HEK293 (cell line): ENCODE data around the gene LRCH1.

ENCODE experiments used
- CTCF ChIA-PET: fragments of 350-600 bp; formaldehyde crosslinking; extraction: SDS; loops from one replicate; lab custom pipeline; 2021; ENCODE audit warnings: antibody characterized with exemption; lab: Yijun Ruan, JAX
- POLR2A ChIA-PET: fragments of 300-600 bp; formaldehyde crosslinking; extraction: SDS; loops from one replicate; lab custom pipeline; 2020; ENCODE audit warnings: antibody characterized with exemption, inconsistent platforms; lab: Yijun Ruan, JAX
- H3K27ac ChIP-seq: fragments of 200-500 bp; sonication (Bioruptor generic); 2 replicates; pipeline ENCODE4 v1.5.1; 2014; ENCODE audit warnings: low read depth, low read length, control low read depth, inconsistent platforms; ENCODE audit errors: extremely low read depth
- H3K36me3 ChIP-seq, 2 experiments: fragments of 200-500 bp in 1 of 2; sonication (Bioruptor generic) in 1 of 2; 1 replicate in 1 of 2; 2 replicates in 1 of 2; pipeline ENCODE4 v1.5.1; 2014 to 2017; ENCODE audit warnings: inconsistent platforms in 2 of 2, low read length in 2 of 2; ENCODE audit not compliant: control insufficient read depth in 2 of 2, insufficient read depth in 1 of 2
- H3K4me1 ChIP-seq: fragments of 200-500 bp; sonication (Bioruptor generic); 2 replicates; pipeline ENCODE4 v1.5.1; 2014; ENCODE audit warnings: mild to moderate bottlenecking, low read length, inconsistent platforms; ENCODE audit not compliant: control insufficient read depth, insufficient read depth
- H3K4me3 ChIP-seq: 2 replicates; pipeline ENCODE4 v1.5.1; 2011; ENCODE audit warnings: low read depth, mild to moderate bottlenecking, control low read depth, low read length, moderate library complexity
- H3K9me3 ChIP-seq: fragments of 200-500 bp; sonication (Bioruptor generic); 2 replicates; pipeline ENCODE4 v1.5.1; 2014; ENCODE audit warnings: low read depth, low read length, inconsistent platforms; ENCODE audit not compliant: control insufficient read depth, insufficient read depth
- GLIS1 ChIP-seq: fragments of 450-650 bp; formaldehyde crosslinking; IDR thresholded peaks from 2 replicates; pipeline ENCODE4 v1.5.1; 2016; ENCODE audit warnings: missing biosample characterization, missing genetic modification characterization
- OVOL3 ChIP-seq: fragments of 450-650 bp; formaldehyde crosslinking; IDR thresholded peaks from 2 replicates; pipeline ENCODE4 v1.5.1; 2016; ENCODE audit warnings: missing biosample characterization, missing genetic modification characterization
- REST ChIP-seq: fragments of 450-650 bp; formaldehyde crosslinking; IDR thresholded peaks from 2 replicates; pipeline ENCODE4 v1.5.1; 2016; ENCODE audit warnings: missing biosample characterization, missing genetic modification characterization
- ZNF114 ChIP-seq: fragments of 450-650 bp; formaldehyde crosslinking; IDR thresholded peaks from 2 replicates; pipeline ENCODE4 v1.5.0; 2017; ENCODE audit warnings: missing biosample characterization, missing genetic modification characterization
- ZNF138 ChIP-seq: fragments of 450-650 bp; formaldehyde crosslinking; IDR thresholded peaks from 2 replicates; pipeline ENCODE4 v1.5.1; 2016; ENCODE audit warnings: missing biosample characterization, missing genetic modification characterization, borderline replicate concordance
- ZNF175 ChIP-seq: fragments of 450-650 bp; formaldehyde crosslinking; IDR thresholded peaks from 2 replicates; pipeline ENCODE4 v1.5.1; 2016; ENCODE audit warnings: missing biosample characterization, missing genetic modification characterization
- ZNF223 ChIP-seq: fragments of 450-650 bp; formaldehyde crosslinking; IDR thresholded peaks from 2 replicates; pipeline ENCODE4 v1.5.1; 2016; ENCODE audit warnings: missing biosample characterization, missing genetic modification characterization
- ZNF280C ChIP-seq: fragments of 450-650 bp; formaldehyde crosslinking; IDR thresholded peaks from 2 replicates; pipeline ENCODE4 v1.5.1; 2016; ENCODE audit warnings: missing biosample characterization, missing genetic modification characterization
- ZNF311 ChIP-seq: fragments of 450-650 bp; formaldehyde crosslinking; IDR thresholded peaks from 2 replicates; pipeline ENCODE4 v1.5.1; 2017; ENCODE audit warnings: missing biosample characterization, missing genetic modification characterization, borderline replicate concordance
- ZNF366 ChIP-seq: fragments of 450-650 bp; formaldehyde crosslinking; conservative IDR thresholded peaks from 2 replicates; pipeline ENCODE4 v1.5.1; 2016; ENCODE audit warnings: missing biosample characterization, missing genetic modification characterization
- ZNF76 ChIP-seq: fragments of 450-650 bp; formaldehyde crosslinking; IDR thresholded peaks from 2 replicates; pipeline ENCODE4; 2016; ENCODE audit warnings: low read depth, missing biosample characterization, missing genetic modification characterization, borderline replicate concordance
- TF ChIP-seq, protein P1 (sequence below): fragments of 450-650 bp; formaldehyde crosslinking; IDR thresholded peaks from 2 replicates; pipeline ENCODE4 v1.5.1; 2016; ENCODE audit warnings: missing biosample characterization, missing genetic modification characterization
- TF ChIP-seq, protein P2 (sequence below): fragments of 450-650 bp; formaldehyde crosslinking; IDR thresholded peaks from 2 replicates; pipeline ENCODE4 v1.5.1; 2016; ENCODE audit warnings: missing biosample characterization, missing genetic modification characterization
- TF ChIP-seq, protein P3 (sequence below): fragments of 450-650 bp; formaldehyde crosslinking; IDR thresholded peaks from 2 replicates; pipeline ENCODE4 v1.5.1; 2016; ENCODE audit warnings: missing biosample characterization, missing genetic modification characterization, borderline replicate concordance

Gene LRCH1

DNA sequence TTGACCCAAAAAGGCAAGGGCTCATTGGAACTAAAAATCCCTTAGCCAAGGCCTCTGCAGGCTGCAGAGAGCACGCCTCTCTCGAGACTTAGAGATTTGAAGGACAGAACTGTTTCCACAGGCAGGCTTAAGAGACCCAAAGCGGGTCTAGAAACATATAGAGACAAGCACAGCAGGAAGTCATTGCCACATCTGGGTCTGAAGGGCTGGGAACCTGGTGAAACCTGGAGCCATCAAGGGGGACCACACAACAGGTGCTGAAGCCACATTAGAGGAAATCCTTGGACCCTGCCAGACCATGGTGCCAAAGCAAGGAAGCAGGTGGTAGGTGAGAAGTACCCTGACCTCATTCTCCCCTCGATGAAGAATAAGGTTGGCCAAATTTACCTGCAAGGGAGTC is 33.8 kb upstream of the LRCH1 start (continued):
- TF ChIP-seq REST (tag by site-specific recombination) (no peak), ZNF175 (tag by site-specific recombination) (no peak), ZNF223 (tag by site-specific recombination) (no peak), ZNF311 (tag by site-specific recombination) (no peak)
- TF ChIP-seq, protein P1, sequence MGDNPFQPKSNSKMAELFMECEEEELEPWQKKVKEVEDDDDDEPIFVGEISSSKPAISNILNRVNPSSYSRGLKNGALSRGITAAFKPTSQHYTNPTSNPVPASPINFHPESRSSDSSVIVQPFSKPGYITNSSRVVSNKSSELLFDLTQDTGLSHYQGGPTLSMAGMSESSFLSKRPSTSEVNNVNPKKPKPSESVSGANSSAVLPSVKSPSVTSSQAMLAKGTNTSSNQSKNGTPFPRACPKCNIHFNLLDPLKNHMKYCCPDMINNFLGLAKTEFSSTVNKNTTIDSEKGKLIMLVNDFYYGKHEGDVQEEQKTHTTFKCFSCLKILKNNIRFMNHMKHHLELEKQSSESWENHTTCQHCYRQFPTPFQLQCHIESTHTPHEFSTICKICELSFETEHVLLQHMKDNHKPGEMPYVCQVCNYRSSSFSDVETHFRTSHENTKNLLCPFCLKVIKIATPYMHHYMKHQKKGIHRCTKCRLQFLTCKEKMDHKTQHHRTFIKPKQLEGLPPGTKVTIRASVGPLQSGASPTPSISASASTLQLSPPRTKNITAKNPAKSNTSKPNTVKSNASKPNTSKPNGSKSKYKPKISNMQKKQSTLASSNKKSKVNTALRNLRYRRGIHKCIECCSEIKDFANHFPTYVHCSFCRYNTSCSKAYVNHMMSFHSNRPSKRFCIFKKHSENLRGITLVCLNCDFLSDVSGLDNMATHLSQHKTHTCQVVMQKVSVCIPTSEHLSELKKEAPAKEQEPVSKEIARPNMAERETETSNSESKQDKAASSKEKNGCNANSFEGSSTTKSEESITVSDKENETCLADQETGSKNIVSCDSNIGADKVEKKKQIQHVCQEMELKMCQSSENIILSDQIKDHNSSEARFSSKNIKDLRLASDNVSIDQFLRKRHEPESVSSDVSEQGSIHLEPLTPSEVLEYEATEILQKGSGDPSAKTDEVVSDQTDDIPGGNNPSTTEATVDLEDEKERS, result no peak
- TF ChIP-seq, all 188 proteins: peak for 0

DNA sequence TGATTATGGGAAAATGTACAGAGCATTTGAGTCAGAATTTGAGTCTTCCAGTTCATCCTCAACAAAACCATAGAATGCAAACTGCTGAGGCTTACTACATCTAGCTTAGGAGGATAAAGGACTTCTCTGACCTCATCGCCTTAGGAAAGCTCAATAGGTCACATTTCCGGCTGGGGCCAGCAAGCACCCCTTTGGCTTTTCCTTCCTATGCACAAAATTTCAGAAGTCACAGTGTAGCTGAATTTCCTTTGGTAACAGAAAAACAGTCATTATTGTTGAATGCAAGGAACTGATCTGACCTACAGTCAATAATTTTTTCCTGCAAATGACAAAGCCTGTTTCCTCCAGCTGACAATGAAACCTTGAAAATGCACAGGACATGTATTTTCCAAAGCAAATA is 32.8 kb upstream of the LRCH1 start:
- no peak for TF ChIP-seq ZNF138 (tag by site-specific recombination)
- TF ChIP-seq ZNF114 (tag by site-specific recombination), result no peak
- no peak for TF ChIP-seq ZNF76 (tag by site-specific recombination)
- no peak for TF ChIP-seq OVOL3
- TF ChIP-seq, protein P2, sequence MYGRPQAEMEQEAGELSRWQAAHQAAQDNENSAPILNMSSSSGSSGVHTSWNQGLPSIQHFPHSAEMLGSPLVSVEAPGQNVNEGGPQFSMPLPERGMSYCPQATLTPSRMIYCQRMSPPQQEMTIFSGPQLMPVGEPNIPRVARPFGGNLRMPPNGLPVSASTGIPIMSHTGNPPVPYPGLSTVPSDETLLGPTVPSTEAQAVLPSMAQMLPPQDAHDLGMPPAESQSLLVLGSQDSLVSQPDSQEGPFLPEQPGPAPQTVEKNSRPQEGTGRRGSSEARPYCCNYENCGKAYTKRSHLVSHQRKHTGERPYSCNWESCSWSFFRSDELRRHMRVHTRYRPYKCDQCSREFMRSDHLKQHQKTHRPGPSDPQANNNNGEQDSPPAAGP (tag by site-specific recombination), result no peak
- no peak for TF ChIP-seq ZNF366 (tag by site-specific recombination)
- no peak for TF ChIP-seq GLIS1 (tag by site-specific recombination)
- TF ChIP-seq ZNF280C, result no peak
- TF ChIP-seq, protein P3, sequence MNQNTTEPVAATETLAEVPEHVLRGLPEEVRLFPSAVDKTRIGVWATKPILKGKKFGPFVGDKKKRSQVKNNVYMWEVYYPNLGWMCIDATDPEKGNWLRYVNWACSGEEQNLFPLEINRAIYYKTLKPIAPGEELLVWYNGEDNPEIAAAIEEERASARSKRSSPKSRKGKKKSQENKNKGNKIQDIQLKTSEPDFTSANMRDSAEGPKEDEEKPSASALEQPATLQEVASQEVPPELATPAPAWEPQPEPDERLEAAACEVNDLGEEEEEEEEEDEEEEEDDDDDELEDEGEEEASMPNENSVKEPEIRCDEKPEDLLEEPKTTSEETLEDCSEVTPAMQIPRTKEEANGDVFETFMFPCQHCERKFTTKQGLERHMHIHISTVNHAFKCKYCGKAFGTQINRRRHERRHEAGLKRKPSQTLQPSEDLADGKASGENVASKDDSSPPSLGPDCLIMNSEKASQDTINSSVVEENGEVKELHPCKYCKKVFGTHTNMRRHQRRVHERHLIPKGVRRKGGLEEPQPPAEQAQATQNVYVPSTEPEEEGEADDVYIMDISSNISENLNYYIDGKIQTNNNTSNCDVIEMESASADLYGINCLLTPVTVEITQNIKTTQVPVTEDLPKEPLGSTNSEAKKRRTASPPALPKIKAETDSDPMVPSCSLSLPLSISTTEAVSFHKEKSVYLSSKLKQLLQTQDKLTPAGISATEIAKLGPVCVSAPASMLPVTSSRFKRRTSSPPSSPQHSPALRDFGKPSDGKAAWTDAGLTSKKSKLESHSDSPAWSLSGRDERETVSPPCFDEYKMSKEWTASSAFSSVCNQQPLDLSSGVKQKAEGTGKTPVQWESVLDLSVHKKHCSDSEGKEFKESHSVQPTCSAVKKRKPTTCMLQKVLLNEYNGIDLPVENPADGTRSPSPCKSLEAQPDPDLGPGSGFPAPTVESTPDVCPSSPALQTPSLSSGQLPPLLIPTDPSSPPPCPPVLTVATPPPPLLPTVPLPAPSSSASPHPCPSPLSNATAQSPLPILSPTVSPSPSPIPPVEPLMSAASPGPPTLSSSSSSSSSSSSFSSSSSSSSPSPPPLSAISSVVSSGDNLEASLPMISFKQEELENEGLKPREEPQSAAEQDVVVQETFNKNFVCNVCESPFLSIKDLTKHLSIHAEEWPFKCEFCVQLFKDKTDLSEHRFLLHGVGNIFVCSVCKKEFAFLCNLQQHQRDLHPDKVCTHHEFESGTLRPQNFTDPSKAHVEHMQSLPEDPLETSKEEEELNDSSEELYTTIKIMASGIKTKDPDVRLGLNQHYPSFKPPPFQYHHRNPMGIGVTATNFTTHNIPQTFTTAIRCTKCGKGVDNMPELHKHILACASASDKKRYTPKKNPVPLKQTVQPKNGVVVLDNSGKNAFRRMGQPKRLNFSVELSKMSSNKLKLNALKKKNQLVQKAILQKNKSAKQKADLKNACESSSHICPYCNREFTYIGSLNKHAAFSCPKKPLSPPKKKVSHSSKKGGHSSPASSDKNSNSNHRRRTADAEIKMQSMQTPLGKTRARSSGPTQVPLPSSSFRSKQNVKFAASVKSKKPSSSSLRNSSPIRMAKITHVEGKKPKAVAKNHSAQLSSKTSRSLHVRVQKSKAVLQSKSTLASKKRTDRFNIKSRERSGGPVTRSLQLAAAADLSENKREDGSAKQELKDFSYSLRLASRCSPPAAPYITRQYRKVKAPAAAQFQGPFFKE, result no peak
- TF ChIP-seq, all 188 proteins: peak for 0
- no peak overlapping the region for H3K27ac ChIP-seq
- H3K36me3 ChIP-seq, result no peaks in the 10 kb centered on the region
- peaks cover 8% of the 10 kb centered on the region for H3K4me1 ChIP-seq
- H3K4me3 ChIP-seq, result no peak overlapping the region
- ChIA-PET CTCF (interaction anchor here (0.8 kb wide), 1 partner anchor 32 kb away, joined by 3 read pairs; no protein-coding TSS in a partner anchor), POLR2A (no interaction called here)
- no peaks in the 10 kb centered on the region for H3K9me3 ChIP-seq
